Amygdala (tissue), 56 donors: ENCODE measurements around the gene MUC15.

Source experiments
- DNase-seq, 56 donors: peaks; one replicate each; lab custom pipeline; 2025; lab: John Stamatoyannopoulos, UW

MUC15 gene

DNA sequence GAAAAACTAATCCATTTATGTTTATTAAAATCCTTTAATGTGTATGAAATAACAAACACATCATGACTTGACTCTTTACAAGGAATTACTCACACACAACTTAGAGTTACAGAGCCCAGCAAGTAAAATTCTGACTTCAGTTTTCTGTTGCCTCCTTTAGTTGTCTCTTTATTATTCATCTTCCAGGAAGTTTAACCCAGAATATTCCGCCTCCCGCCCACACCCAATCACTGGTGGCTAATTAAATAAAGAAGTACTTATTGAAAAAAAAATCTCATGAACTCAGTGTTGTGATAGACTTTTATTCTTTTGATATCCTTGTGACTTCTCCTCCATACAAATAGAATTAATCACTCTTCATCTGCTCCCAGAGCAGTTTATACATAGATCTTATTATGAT, 61.9 kb downstream of the MUC15 start:
- DNase-seq, result no peak
